ENCODE measurements around the gene COA1.
"Not testable (repeated sequence)": the region's sequence is repeated elsewhere in the genome, so short reads cannot be mapped to it uniquely, and the experiment has no call there.

COA1 gene

GRCh38 chr7:43758029-43758821 is 28.9 kb upstream of the COA1 start, which contains the start of gene BLVRA:
BLVRA (plus strand) TSS chr7:43758680; CDS start chr7:43771159, 12,479 bp downstream.
- DNase-seq = no peak

- no peak for DNase-seq
Observed at GRCh38 chr7:43757073-43757720, 27.9 kb upstream of the COA1 start.

DNA sequence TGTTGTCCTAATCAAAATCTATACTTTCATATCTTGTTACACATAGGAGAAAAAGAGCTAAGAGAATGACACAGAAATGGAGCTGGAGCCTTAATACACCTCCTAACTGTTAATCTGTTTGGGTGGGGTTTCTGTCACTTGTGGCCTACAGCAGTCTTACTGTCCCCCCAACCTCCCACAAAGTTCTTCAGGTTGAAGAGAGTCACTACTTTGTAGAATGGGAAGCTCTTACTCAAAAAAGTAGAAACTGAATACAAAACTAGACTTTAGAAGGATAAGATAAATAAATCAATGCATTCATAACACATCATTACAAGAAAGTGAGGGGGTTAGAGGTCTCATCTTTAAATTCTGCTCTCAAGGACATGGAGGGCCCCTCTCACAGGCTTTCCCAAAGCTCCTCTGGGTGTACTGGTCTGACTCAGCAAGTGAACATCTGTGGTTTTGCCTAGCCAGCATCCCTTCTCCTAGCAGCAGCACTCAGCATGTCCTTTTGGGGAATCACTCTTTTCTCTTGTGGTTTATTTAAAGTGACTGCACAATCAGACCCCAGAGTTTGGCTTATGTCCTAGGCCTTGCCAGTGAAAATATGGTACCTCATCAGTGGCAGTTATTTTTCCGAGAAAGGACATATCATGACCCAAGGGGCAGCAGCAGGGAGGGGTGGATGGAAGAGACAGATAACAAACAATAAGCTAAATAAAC is 27.2 kb upstream of the COA1 start:
- DNase-seq = no peak

DNA sequence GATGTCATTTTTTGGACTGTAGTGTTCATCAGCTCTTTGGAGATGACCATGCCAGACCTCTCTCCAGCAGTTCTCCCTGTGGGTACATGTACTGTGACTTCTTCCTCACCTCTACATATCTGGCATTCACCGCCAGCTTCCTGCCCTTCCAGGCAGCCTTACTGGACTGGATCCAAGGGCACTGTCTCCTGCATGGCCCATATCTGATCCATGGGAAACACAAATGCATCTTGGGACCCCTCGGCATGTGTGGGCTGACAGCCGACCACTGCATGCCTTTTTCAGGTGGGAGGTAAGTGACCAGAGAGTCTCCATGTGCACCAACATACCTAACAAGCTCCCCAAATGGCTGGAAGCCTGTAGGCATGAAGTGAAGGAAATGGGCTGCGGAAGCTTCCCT is 25.3 kb upstream of the COA1 start:
- DNase-seq = no peak

GRCh38 chr7:43753843-43754242 is 24.5 kb upstream of the COA1 start:
- no peak for DNase-seq

DNA sequence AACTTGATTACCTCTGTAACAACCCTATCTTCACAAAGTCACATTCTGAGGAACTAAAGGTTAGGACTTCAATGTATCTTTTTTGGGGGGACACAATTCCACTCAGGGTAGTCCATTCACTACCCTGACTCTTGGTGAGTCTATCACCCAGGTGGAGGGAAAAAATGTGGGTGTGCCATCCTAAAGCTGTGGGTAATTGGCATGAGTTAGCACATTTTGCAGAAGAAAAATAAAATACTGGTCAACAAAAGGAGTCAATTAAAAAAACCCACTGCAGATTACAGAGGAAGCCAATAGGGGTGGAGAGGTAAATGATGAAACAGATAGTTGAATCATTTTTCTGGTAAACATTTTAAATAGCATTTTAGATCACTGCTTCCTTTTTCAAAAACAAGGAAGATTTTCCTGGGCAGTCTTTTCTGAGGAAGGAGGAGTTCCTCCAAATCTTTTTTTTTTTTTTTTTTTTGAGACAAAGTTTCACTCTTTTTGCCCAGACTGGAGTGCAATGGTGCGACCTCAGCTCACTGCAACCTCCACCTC is 24.0 kb upstream of the COA1 start:
- DNase-seq = no peak

GRCh38 chr7:43752411-43752810 is 23.1 kb upstream of the COA1 start:
- DNase-seq = no peak

DNA sequence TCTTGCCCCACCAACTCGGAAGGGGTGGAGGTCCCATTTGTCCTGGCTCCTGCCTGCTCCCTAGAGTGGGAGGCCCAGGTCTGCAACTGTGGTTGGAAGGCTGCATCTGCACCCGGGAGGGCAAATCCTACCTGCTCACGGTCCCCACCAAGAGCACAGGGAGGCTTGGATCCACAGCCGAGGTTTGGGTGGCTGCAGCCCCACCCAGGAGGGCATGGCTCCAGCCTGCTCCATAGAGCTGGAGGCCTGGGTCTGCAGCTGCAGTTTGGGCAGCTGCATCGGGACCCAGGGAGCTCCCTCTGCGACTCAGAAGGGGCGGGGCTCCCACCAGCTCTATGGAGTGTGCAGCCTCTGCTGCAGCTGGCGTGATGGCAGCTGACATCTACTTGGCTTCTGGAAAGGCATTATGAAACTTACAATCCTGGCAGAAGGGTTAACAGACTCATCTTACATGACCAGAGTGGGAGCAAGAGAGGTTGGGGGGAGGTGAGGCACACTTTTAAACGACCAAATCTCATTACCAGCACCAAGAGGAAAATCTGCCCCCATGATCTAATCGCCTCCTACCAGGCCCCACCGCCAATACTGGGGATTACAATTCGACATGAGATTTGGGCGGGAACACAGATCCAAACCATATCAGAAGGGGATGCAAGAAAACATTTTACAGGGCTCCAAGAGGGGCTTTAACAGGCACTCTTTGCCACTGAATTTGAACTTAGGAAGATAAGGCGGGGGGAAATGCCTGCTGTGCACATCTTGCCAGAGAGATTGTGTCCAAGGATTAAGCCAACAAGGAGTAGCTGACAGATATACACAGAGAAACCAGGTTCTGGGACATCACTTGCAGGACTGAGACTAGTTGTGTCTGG is 20.9 kb upstream of the COA1 start:
- no peak for DNase-seq

DNA sequence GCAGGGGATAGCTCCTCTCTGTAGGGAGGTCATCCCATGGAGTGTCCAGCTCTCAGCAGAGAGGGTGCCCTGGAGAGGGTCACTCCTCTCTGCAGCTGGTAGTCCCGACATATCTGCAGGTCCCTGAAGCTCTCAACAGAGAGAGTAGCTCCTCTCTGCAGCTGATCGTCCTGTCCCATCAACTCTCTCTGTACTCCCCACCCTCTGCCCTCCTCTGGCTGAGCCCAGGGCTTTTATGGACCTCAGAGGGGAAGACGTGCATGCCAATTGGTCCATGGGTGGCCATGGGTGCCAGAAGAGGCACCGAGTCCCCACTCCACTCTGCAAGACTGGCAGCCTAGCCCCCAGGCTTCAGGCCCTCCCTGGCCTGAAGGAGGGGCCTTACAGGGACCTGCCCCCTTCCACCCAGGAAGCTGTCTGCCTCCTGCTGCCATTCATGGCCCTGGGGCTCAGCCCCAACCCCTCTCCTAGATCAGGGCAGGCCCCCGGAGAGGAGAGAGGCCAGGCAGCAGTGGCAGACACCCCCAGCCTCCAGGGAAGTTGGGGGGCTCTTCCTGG is 20.1 kb upstream of the COA1 start:
- DNase-seq = no peak

DNA sequence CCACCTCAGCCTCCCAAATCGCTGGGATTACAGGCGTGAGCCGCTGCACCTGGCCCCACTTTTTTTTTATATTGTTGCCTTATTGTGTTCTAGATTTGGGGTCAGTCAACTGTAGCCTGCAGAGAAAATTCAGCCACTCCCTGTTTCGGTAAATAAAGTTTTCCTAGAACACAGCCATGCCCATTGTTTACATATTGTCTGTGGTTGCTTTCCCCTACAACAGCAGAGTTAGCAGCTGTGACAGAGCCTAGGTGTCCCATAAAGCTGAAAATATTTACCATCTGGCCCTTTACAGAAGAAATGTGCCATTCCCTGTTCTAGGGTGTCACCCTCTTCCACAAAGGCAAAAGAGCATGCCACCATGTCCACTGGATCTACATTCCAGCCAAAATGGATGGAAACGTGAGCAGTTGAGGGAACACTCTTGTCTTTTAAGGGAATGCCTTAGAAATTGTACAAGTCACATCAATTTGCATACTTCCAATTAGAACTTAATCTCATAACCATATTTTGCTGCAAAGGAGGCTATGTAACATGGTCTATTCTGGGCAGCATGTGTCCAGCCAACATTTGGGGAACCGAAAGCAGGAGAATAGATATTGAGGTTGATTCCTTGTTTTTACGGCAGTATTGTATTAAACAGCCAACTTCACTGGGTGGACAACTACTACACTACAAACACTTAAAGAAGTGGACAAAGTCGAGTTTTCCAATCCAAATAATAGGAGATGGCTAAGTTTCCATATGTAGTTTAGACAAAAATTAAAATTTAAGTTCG is 18.2 kb upstream of the COA1 start:
- peak; percentile 34 for DNase-seq

DNA sequence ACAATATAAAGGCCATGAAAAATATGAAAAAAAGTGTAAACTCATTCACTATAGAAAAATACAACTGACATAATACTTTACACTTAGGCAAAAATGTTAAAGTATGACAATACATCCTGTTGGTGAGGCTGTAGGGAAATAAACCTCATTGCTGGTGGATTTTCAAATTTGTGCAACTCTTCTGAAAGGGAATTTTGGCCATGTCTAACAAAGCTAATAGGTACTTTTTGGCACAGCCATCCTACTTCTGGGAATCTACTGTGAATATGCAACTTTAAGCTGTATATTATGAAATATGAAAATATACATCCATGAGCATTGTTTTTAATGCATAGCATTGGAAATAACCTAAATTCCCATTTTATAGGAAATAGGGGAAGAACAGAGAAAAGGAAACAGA is 13.4 kb upstream of the COA1 start:
- DNase-seq = no peak

DNA sequence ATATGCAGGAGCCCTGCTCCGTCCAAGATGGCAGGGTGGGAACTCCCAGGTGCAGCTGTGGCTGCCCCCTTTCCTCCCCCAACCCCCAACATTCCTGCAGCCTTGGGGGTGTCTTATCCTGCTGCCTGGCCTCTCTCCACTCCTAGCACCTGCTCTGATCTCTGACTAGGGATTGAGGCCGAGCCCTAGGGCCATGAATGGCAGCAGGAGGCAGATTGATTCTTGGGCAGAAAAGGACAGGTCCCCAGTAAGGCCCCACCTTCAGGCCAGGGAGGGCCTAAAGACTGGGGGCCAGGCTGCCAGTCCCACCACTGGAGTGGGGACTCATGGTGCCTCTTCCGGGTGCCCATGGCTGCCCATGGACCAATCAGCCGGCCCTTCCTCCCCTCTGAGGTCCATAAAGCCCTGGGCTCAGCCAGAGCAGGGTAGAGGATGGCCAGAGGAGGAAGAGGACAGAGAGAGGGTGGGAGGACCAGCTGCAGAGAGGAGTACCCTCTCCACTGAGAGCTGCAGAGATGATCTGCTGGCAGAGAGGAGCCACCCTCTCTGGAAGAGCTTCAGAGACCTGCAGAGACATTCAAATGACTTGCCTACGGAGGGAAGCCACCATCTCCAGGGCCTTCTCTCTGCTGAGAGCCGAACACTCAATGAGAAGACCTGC is 8.3 kb upstream of the COA1 start:
- DNase-seq = no peak

GRCh38 chr7:43735802-43736603 is 6.7 kb upstream of the COA1 start:
- DNase-seq = no peak

- DNase-seq = no peak
Observed at GRCh38 chr7:43735403-43735801, 6.1 kb upstream of the COA1 start.

GRCh38 chr7:43734575-43735332 is 5.4 kb upstream of the COA1 start:
- not testable (repeated sequence) for DNase-seq

DNA sequence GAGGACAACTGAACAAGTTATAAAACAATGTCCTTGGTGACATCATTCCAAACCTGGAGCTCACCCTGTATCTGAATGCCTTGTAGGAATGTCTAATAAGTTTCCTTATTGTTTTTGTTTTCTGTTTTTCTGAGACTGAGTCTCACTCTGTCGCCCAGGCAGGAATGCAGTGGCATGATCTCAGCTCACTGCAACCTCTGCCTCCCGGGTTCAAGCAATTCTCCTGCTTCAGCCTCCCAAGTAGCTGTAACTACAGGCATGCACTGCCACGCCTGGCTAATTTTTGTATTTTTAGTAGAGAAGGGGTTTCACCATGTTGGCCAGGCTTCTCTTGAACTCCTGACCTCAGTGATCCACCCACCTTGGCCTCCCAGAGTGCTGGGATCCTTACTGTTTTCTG is 2.2 kb upstream of the COA1 start:
- DNase-seq = not testable (repeated sequence)

DNA sequence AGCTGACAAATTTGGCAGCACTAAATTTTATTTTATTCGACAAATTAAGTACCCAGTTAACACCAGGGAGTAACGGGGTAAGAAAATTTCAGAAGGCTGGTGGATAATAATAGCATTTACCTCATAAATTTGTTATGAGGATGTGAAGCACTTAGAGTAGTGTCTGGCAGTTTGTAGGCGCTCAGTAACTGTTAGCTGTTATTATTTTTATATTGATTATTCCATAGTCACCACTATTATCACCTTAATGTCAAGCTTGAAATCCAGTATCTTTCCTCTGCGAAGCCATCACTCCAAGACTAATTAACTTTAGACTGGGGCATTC is 563 bp upstream of the COA1 start:
- no peak for DNase-seq

- no peak for DNase-seq
Observed at GRCh38 chr7:43727494-43727893, 1.8 kb downstream of the COA1 start.

DNA sequence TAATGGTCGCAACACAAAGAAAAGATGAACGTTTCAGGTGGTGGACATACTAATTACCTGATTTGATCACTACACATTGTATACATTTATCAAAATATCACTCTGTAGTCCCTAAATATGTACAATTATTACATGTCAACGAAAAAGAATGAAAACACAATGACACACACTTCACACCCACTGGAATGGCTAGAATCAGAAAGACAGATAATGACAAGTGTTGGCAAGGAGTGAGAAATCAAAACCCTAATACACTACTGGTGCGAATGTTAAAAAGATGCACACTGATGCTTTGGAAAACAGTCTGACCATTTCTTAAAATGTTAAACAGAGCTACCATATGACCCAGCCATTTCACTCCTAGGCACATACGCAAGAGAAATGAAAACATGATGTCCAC is 2.3 kb downstream of the COA1 start:
- no peak for DNase-seq
